H1 (cell line): ENCODE measurements around the gene GUCY2C. TPM values are rescaled to one million over a fixed set of nuclear protein-coding genes. Genes with fewer than 3 reads are reported as not detected.

Source experiments
- CTCF ChIA-PET: fragments of 300-600 bp; sonication (Branson Sonifier 250); formaldehyde crosslinking; loops from one replicate; lab custom pipeline; 2021; ENCODE audit not compliant: partially characterized antibody; lab: Charles Lee
- POLR2A ChIA-PET: fragments of 300-600 bp; sonication (Branson Sonifier 250); formaldehyde crosslinking; loops from one replicate; lab custom pipeline; 2021; ENCODE audit warnings: inconsistent platforms; ENCODE audit not compliant: partially characterized antibody; lab: Charles Lee
- DNase-seq, 2 experiments: peaks; one replicate each; pipeline versions ENCODE4 v3.0.0 to v3.0.0-alpha.2; 2010 to 2022; ENCODE audit warnings: low spot score in 2 of 2, low read depth in 1 of 2, mixed read lengths in 1 of 2
- FAIRE-seq: peaks from 2 replicates; lab custom pipeline; 2011; peaks lifted over from hg19 to GRCh38; lab: Jason Lieb, UNC
- H2AFZ ChIP-seq: 2 replicates; pipeline ENCODE4 v1.8.1; 2012; ENCODE audit warnings: low read length, inconsistent platforms
- H2AK5ac ChIP-seq: 2 replicates; pipeline ENCODE4 v1.6.1; 2013; ENCODE audit warnings: low read depth, low read length
- H2BK120ac ChIP-seq: replicated peaks from 2 replicates; pipeline ENCODE3; 2013; ENCODE audit warnings: low read depth, low read length, inconsistent platforms
- H2BK12ac ChIP-seq: 2 replicates; pipeline ENCODE4 v1.6.1; 2013; ENCODE audit warnings: low read depth, low read length
- H2BK15ac ChIP-seq: 2 replicates; pipeline ENCODE4 v1.6.1; 2013; ENCODE audit warnings: low read length
- H2BK20ac ChIP-seq: 2 replicates; pipeline ENCODE4 v1.6.1; 2013; ENCODE audit warnings: low read length
- H2BK5ac ChIP-seq: 2 replicates; pipeline ENCODE4 v1.6.1; 2013; ENCODE audit warnings: low read depth, low read length
- H3K14ac ChIP-seq: 2 replicates; pipeline ENCODE4 v1.6.1; 2013; ENCODE audit warnings: inconsistent platforms; ENCODE audit not compliant: insufficient read length
- H3K18ac ChIP-seq: 2 replicates; pipeline ENCODE4 v1.6.1; 2013; ENCODE audit warnings: low read length; ENCODE audit errors: extremely low read depth
- H3K23ac ChIP-seq: 2 replicates; pipeline ENCODE4 v1.6.1; 2013; ENCODE audit warnings: inconsistent platforms; ENCODE audit not compliant: insufficient read length
- H3K23me2 ChIP-seq: 2 replicates; pipeline ENCODE4 v1.6.1; 2013; ENCODE audit warnings: low read depth, low read length
- H3K27ac ChIP-seq: 2 replicates; pipeline ENCODE4 v1.6.1; 2011; ENCODE audit warnings: low read depth, low read length, inconsistent platforms
- H3K27me3 ChIP-seq, 4 experiments: replicated peaks in 1 of 4; 1 replicate in 1 of 4; 2 replicates in 3 of 4; pipeline versions ENCODE4 v1.6.1 to v1.8.1; 2011 to 2013; ENCODE audit warnings: low read length in 3 of 4, mild to moderate bottlenecking in 3 of 4, inconsistent platforms in 2 of 4, mixed read lengths in 2 of 4, moderate library complexity in 1 of 4; ENCODE audit not compliant: control insufficient read depth in 3 of 4, insufficient read depth in 3 of 4; ENCODE audit errors: extremely low read depth in 1 of 4
- H3K36me3 ChIP-seq, 4 experiments: 2 replicates each; pipeline versions ENCODE4 v1.6.1 to v1.8.1; 2011 to 2013; ENCODE audit warnings: mild to moderate bottlenecking in 4 of 4, low read length in 3 of 4, moderate library complexity in 2 of 4, control low read depth in 1 of 4, inconsistent platforms in 1 of 4; ENCODE audit not compliant: insufficient read depth in 4 of 4, control insufficient read depth in 2 of 4
- H3K4ac ChIP-seq: replicated peaks from 2 replicates; pipeline ENCODE3; 2013; ENCODE audit warnings: low read length, low read depth, mixed read lengths, inconsistent platforms; ENCODE audit not compliant: insufficient read length
- H3K4me1 ChIP-seq, 4 experiments: replicated peaks in 1 of 4; 1 replicate in 1 of 4; 2 replicates in 3 of 4; pipeline versions ENCODE4 v1.6.1 to v1.8.1; 2011 to 2013; ENCODE audit warnings: low read length in 3 of 4, inconsistent platforms in 2 of 4, mixed read lengths in 1 of 4; ENCODE audit not compliant: insufficient read depth in 4 of 4, control insufficient read depth in 3 of 4
- H3K4me2 ChIP-seq, 2 experiments: 2 replicates each; pipeline versions ENCODE4 v1.6.1 to v1.8.1; 2011 to 2013; ENCODE audit warnings: low read depth in 2 of 2, low read length in 2 of 2, control low read depth in 1 of 2, inconsistent platforms in 1 of 2, mild to moderate bottlenecking in 1 of 2; ENCODE audit not compliant: insufficient read depth in 1 of 2
- H3K4me3 ChIP-seq, 4 experiments: fragments of 200-600, 300-600 bp in 1 of 4; sonication (generic), shearing (Covaris generic), sonication (Bioruptor Twin) in 1 of 4; 2 replicates each; pipeline versions ENCODE4 v1.5.1 to v1.8.1; 2011 to 2016; ENCODE audit warnings: low read length in 4 of 4, low read depth in 3 of 4, control low read depth in 2 of 4, inconsistent platforms in 2 of 4, mild to moderate bottlenecking in 2 of 4, mixed read lengths in 1 of 4, moderate library complexity in 1 of 4; ENCODE audit not compliant: insufficient read depth in 2 of 4; ENCODE audit errors: extremely low read depth in 1 of 4
- H3K56ac ChIP-seq: replicated peaks from 2 replicates; pipeline ENCODE3; 2013; ENCODE audit warnings: low read depth, mild to moderate bottlenecking, mixed read lengths, low read length, inconsistent platforms; ENCODE audit not compliant: insufficient read length
- H3K79me1 ChIP-seq: 2 replicates; pipeline ENCODE4 v1.6.1; 2013; ENCODE audit warnings: low read depth, low read length, control low read depth
- H3K79me2 ChIP-seq, 2 experiments: 2 replicates each; pipeline versions ENCODE4 v1.6.1 to v1.8.1; 2012 to 2013; ENCODE audit warnings: low read length in 2 of 2, mild to moderate bottlenecking in 2 of 2, inconsistent platforms in 1 of 2; ENCODE audit not compliant: insufficient read depth in 2 of 2, control insufficient read depth in 1 of 2
- H3K9ac ChIP-seq, 4 experiments: replicated peaks in 1 of 4; 1 replicate in 1 of 4; 2 replicates in 3 of 4; pipeline versions ENCODE4 v1.6.1 to v1.8.1; 2011 to 2013; ENCODE audit warnings: low read depth in 3 of 4, low read length in 3 of 4, control low read depth in 2 of 4, mild to moderate bottlenecking in 2 of 4, moderate library complexity in 2 of 4, inconsistent platforms in 1 of 4; ENCODE audit errors: extremely low read depth in 1 of 4
- H3K9me3 ChIP-seq, 2 experiments: 2 replicates each; pipeline versions ENCODE4 v1.6.1 to v1.8.1; 2012 to 2013; ENCODE audit warnings: mild to moderate bottlenecking in 2 of 2, moderate library complexity in 2 of 2, control low read depth in 1 of 2, inconsistent platforms in 1 of 2, low read depth in 1 of 2, low read length in 1 of 2, mixed read lengths in 1 of 2; ENCODE audit not compliant: insufficient read depth in 2 of 2
- H4K20me1 ChIP-seq, 2 experiments: replicated peaks in 1 of 2; 2 replicates each; pipeline versions ENCODE3 to v1.8.1; 2011 to 2013; ENCODE audit warnings: inconsistent platforms in 2 of 2, low read length in 2 of 2, mild to moderate bottlenecking in 1 of 2; ENCODE audit not compliant: insufficient read depth in 2 of 2, control insufficient read depth in 1 of 2
- H4K5ac ChIP-seq: 2 replicates; pipeline ENCODE4 v1.6.1; 2013; ENCODE audit warnings: low read length, low read depth, mixed read lengths, inconsistent platforms; ENCODE audit not compliant: insufficient read length
- H4K8ac ChIP-seq: 2 replicates; pipeline ENCODE4 v1.8.0; 2013; ENCODE audit warnings: mild to moderate bottlenecking, moderate library complexity, low read length, inconsistent platforms; ENCODE audit not compliant: insufficient read depth; ENCODE audit errors: extremely low read depth
- H4K91ac ChIP-seq: replicated peaks from 2 replicates; pipeline ENCODE3; 2013; ENCODE audit warnings: low read length, mixed read lengths, inconsistent platforms; ENCODE audit not compliant: insufficient read length
- FOSL1 ChIP-seq: IDR thresholded peaks from 2 replicates; pipeline ENCODE4 v1.6.1; 2011; ENCODE audit warnings: mild to moderate bottlenecking, low read depth, low read length, moderate library complexity; ENCODE audit not compliant: insufficient read depth
- GTF2F1 ChIP-seq: IDR thresholded peaks from 2 replicates; pipeline ENCODE4 v1.6.1; 2012; ENCODE audit warnings: low read depth, low read length, improper control_type of control experiment, borderline replicate concordance
- KDM4A ChIP-seq: IDR thresholded peaks from one replicate; pipeline ENCODE4 v1.7.1; 2012; ENCODE audit warnings: low read depth, mild to moderate bottlenecking, moderate library complexity, low read length, inconsistent platforms; ENCODE audit not compliant: severe bottlenecking
- NRF1 ChIP-seq: IDR thresholded peaks from 2 replicates; pipeline ENCODE4 v1.6.1; 2011; ENCODE audit warnings: mild to moderate bottlenecking, low read depth, low read length, improper control_type of control experiment
- RBBP5 ChIP-seq: IDR thresholded peaks from 2 replicates; pipeline ENCODE4 v1.7.1; 2012; ENCODE audit warnings: low read depth, mild to moderate bottlenecking, inconsistent platforms, low read length, moderate library complexity, borderline replicate concordance
- SIX5 ChIP-seq: IDR thresholded peaks from 2 replicates; pipeline ENCODE4 v1.6.1; 2011; ENCODE audit warnings: mild to moderate bottlenecking, low read depth, low read length
- SP4 ChIP-seq: IDR thresholded peaks from 2 replicates; pipeline ENCODE4 v1.6.1; 2012; ENCODE audit warnings: low read length, inconsistent platforms
- SUZ12 ChIP-seq: fragments of 200-600 bp; sonication (generic); IDR thresholded peaks from 2 replicates; pipeline ENCODE4 v1.6.1; 2012; ENCODE audit warnings: mild to moderate bottlenecking, inconsistent platforms, low read length, moderate library complexity, mixed read lengths
- USF2 ChIP-seq: IDR thresholded peaks from 2 replicates; pipeline ENCODE4 v1.6.1; 2011; ENCODE audit warnings: low read length, improper control_type of control experiment
- WGBS, 2 experiments: shearing (Covaris generic) in 1 of 2; methylation state at CpG; one replicate each; pipeline versions ENCODE4 v1.1.6 to v1.1.7; 2013 to 2015; ENCODE audit warnings: low lambda C conversion rate in 2 of 2, mixed read lengths in 2 of 2, inconsistent platforms in 1 of 2, low coverage in 1 of 2, missing lambda C conversion rate in 1 of 2; ENCODE audit not compliant: insufficient replicate concordance in 2 of 2, insufficient coverage in 1 of 2, insufficient read length in 1 of 2; ENCODE audit errors: extremely low coverage in 1 of 2, missing lambda C conversion rate in 1 of 2; 5-methylcytosine and 5-hydroxymethylcytosine counted together
- polyA plus RNA-seq, 7 experiments: library from polyadenylated mRNA; depleted of rRNA in 3 of 7; stranded (reverse) in 5 of 7; unstranded in 2 of 7; fragments of >200 nt in 5 of 7; fragments of 200-250 nt in 2 of 7; gene quantifications; 1 replicate in 5 of 7; 2 replicates in 1 of 7; 4 replicates in 1 of 7; pipeline versions ENCODE4 v1.2.1 to v1.2.3, GENCODE V29; 2011 to 2013; ENCODE audit warnings: missing spikeins in 2 of 7, mixed read lengths in 2 of 7
- total RNA-seq: library from RNA; stranded (reverse); fragmentation: NEBNext Ultra II Directional; extraction: Animal tissue kit (Norgen Biotek cat#: 25700); gene quantifications from 2 replicates; pipeline ENCODE4 v1.2.1, GENCODE V29; 2021
- TF ChIP-seq, protein P1 (sequence below): IDR thresholded peaks from 2 replicates; pipeline ENCODE4 v1.6.1; 2012; ENCODE audit warnings: low read length, inconsistent platforms
- TF ChIP-seq, protein P2 (sequence below): IDR thresholded peaks from 2 replicates; pipeline ENCODE4 v1.6.1; 2012; ENCODE audit warnings: inconsistent platforms

The GUCY2C gene
- total and polyA plus RNA-seq, 2 of the 8 experiments (the other 6 are each of a cell fraction or from before 2014, with no cell fraction given): 1.9 to 3.2 TPM

DNA sequence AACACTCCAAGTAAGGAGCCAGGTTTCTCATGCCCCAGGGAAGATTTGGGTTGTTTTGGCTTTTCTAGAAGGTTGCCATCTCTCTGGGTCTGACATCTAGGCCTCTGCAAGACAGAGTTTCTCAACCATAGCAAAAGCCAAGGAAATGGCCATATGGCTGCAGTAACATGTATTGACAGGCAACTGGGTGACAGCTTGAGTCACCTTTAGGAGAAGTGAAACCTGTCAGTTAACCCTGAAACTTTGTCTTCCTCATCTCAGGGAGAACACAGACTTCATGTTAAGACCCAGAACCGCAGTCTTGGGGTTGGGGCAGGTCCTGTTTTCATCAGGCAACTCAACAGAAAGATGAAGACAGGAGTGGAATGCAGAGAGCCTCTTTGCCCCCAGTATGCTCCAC, 82.7 kb downstream of the GUCY2C start:
- Histone ChIP-seq H4K91ac (no peak overlapping the region), H3K79me1 (no peaks in the 10 kb centered on the region), H3K4me2 (no peak overlapping the region), H3K36me3 (no peaks in the 10 kb centered on the region), H2BK12ac (no peak overlapping the region), H2BK120ac (no peak overlapping the region), H3K18ac (no peak overlapping the region), H2AK5ac (no peak overlapping the region), H3K4ac (no peak overlapping the region), H3K9me3 (no peaks in the 10 kb centered on the region), H2BK20ac (no peak overlapping the region), H4K20me1 (no peaks in the 10 kb centered on the region), H3K27me3 (no peaks in the 10 kb centered on the region), H3K23me2 (no peaks in the 10 kb centered on the region; the same call in 1 of the 2 replicates), H4K5ac (no peak overlapping the region), H3K14ac (no peak overlapping the region), H3K27ac (no peak overlapping the region), H3K4me3 (no peak overlapping the region), H3K79me2 (no peaks in the 10 kb centered on the region), H2BK5ac (no peak overlapping the region), H3K23ac (no peak overlapping the region), H2AFZ (no peak overlapping the region), H3K9ac (no peak overlapping the region), H3K4me1 (peaks cover 0 to 3% (median 0%) of the 10 kb centered on the region in 4 experiments; a peak in 1 of 7 replicates), H2BK15ac (no peak overlapping the region), H3K56ac (no peak overlapping the region), H4K8ac (no peak overlapping the region)
- CTCF ChIA-PET: interaction anchor here (0.8 to 2.0 kb wide), 6 partner anchors 11 to 375 kb away, joined by 3 to 6 read pairs (median 4); no protein-coding TSS in a partner anchor
- POLR2A ChIA-PET: no interaction called here
- FAIRE-seq (no peak), DNase-seq (no peak)
- 100% methylated on average over 1 of the region's 1 CpG; no CpG with 5 or more reads in 1 of the 2 experiments for WGBS, 2 experiments
- TF ChIP-seq SIX5 (no peak), SP4 (no peak), GTF2F1 (no peak), KDM4A (no peak), NRF1 (no peak), SUZ12 (no peak), USF2 (no peak), RBBP5 (no peak), FOSL1 (no peak)
- TF ChIP-seq, protein P1, sequence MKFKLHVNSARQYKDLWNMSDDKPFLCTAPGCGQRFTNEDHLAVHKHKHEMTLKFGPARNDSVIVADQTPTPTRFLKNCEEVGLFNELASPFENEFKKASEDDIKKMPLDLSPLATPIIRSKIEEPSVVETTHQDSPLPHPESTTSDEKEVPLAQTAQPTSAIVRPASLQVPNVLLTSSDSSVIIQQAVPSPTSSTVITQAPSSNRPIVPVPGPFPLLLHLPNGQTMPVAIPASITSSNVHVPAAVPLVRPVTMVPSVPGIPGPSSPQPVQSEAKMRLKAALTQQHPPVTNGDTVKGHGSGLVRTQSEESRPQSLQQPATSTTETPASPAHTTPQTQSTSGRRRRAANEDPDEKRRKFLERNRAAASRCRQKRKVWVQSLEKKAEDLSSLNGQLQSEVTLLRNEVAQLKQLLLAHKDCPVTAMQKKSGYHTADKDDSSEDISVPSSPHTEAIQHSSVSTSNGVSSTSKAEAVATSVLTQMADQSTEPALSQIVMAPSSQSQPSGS: no peak
- TF ChIP-seq, protein P2, sequence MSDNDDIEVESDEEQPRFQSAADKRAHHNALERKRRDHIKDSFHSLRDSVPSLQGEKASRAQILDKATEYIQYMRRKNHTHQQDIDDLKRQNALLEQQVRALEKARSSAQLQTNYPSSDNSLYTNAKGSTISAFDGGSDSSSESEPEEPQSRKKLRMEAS: no peak
